SK-N-SH treated with all-trans-retinoic acid at 6 μM for 48 hours (cell line): ENCODE results near the gene ARMC2.

Experiments used
- ATAC-seq: fragments of 200-7000 bp; cut with Tn5 transposase; 3 replicates; pipeline ENCODE4 v1.9.1; 2020; ENCODE audit warnings: mild to moderate bottlenecking, moderate library complexity
- ARNTL ChIP-seq: fragments of 450-650 bp; formaldehyde crosslinking; IDR thresholded peaks from 2 replicates; pipeline ENCODE4 v1.5.0; 2020; ENCODE audit warnings: low read depth, mild to moderate bottlenecking, moderate library complexity, borderline replicate concordance
- BACH2 ChIP-seq: fragments of 250-450 bp; sonication (Bioruptor Pico); IDR thresholded peaks from 2 replicates; pipeline ENCODE4 v1.9.0; 2021; ENCODE audit warnings: mild to moderate bottlenecking, borderline replicate concordance
- CSDC2 ChIP-seq: fragments of 250-450 bp; sonication (Bioruptor Pico); IDR thresholded peaks from 2 replicates; pipeline ENCODE4 v1.5.0; 2020; ENCODE audit warnings: mild to moderate bottlenecking, moderate library complexity
- ESRRG ChIP-seq: fragments of 250-450 bp; sonication (Bioruptor Pico); IDR thresholded peaks from 2 replicates; pipeline ENCODE4 v1.6.1; 2021; ENCODE audit warnings: mild to moderate bottlenecking
- GLIS3 ChIP-seq: fragments of 250-450 bp; sonication (Bioruptor Pico); IDR thresholded peaks from 2 replicates; pipeline ENCODE4 v1.5.0; 2020; ENCODE audit warnings: mild to moderate bottlenecking, moderate library complexity
- ISL1 ChIP-seq: fragments of 250-450 bp; sonication (Bioruptor Pico); IDR thresholded peaks from 2 replicates; pipeline ENCODE4 v2.1.2; 2022; ENCODE audit warnings: mild to moderate bottlenecking, moderate library complexity
- OSR1 ChIP-seq: fragments of 250-450 bp; sonication (Bioruptor Pico); IDR thresholded peaks from 2 replicates; pipeline ENCODE4 v1.8.0; 2022; ENCODE audit warnings: moderate library complexity, mild to moderate bottlenecking, inconsistent platforms
- PPARA ChIP-seq: fragments of 250-450 bp; sonication (Bioruptor Pico); IDR thresholded peaks from 2 replicates; pipeline ENCODE4 v1.5.0; 2020; ENCODE audit warnings: mild to moderate bottlenecking, borderline replicate concordance
- RARB ChIP-seq: fragments of 250-450 bp; sonication (Bioruptor Pico); IDR thresholded peaks from 2 replicates; pipeline ENCODE4 v1.8.0; 2021; ENCODE audit warnings: mild to moderate bottlenecking, moderate library complexity
- SNAI2 ChIP-seq: fragments of 250-450 bp; sonication (Bioruptor Pico); IDR thresholded peaks from 2 replicates; pipeline ENCODE4 v1.5.0; 2020; ENCODE audit warnings: mild to moderate bottlenecking, moderate library complexity
- TCF4 ChIP-seq: fragments of 250-450 bp; sonication (Bioruptor Pico); IDR thresholded peaks from 2 replicates; pipeline ENCODE4 v1.8.0; 2021; ENCODE audit warnings: mild to moderate bottlenecking, moderate library complexity, borderline replicate concordance
- TOX ChIP-seq: fragments of 250-450 bp; sonication (Bioruptor Pico); IDR thresholded peaks from 2 replicates; pipeline ENCODE4 v1.8.0; 2021; ENCODE audit warnings: mild to moderate bottlenecking, moderate library complexity, borderline replicate concordance
- ZC3H10 ChIP-seq: fragments of 250-450 bp; sonication (Bioruptor Pico); IDR thresholded peaks from 2 replicates; pipeline ENCODE4 v1.5.1; 2021; ENCODE audit warnings: mild to moderate bottlenecking, moderate library complexity
- ZFP3 ChIP-seq: fragments of 250-450 bp; sonication (Bioruptor Pico); IDR thresholded peaks from 2 replicates; pipeline ENCODE4 v1.5.0; 2020; ENCODE audit warnings: mild to moderate bottlenecking, moderate library complexity
- ZFP30 ChIP-seq: fragments of 450-650 bp; formaldehyde crosslinking; IDR thresholded peaks from 2 replicates; pipeline ENCODE4 v1.5.0; 2022; ENCODE audit warnings: mild to moderate bottlenecking, moderate library complexity
- ZNF565 ChIP-seq: fragments of 450-650 bp; formaldehyde crosslinking; conservative IDR thresholded peaks from 2 replicates; pipeline ENCODE4 v1.5.0; 2020; ENCODE audit warnings: low read depth, mild to moderate bottlenecking, moderate library complexity
- ZNF70 ChIP-seq: fragments of 450-650 bp; formaldehyde crosslinking; IDR thresholded peaks from 2 replicates; pipeline ENCODE4 v1.5.0; 2020; ENCODE audit warnings: mild to moderate bottlenecking, moderate library complexity
- ZNF8 ChIP-seq: fragments of 450-650 bp; formaldehyde crosslinking; IDR thresholded peaks from 2 replicates; pipeline ENCODE4 v1.5.0; 2020; ENCODE audit warnings: mild to moderate bottlenecking, moderate library complexity
- TF ChIP-seq, protein P1 (sequence below): fragments of 250-450 bp; sonication (Bioruptor Pico); IDR thresholded peaks from 2 replicates; pipeline ENCODE4 v1.8.0; 2020; ENCODE audit warnings: mild to moderate bottlenecking, moderate library complexity, borderline replicate concordance
- TF ChIP-seq, protein P2 (sequence below): fragments of 250-450 bp; sonication (Bioruptor Pico); IDR thresholded peaks from 2 replicates; pipeline ENCODE4 v1.5.1; 2020; ENCODE audit warnings: low read depth, mild to moderate bottlenecking, moderate library complexity
- TF ChIP-seq, protein P3 (sequence below): fragments of 250-450 bp; sonication (Bioruptor Pico); IDR thresholded peaks from 2 replicates; pipeline ENCODE4 v1.5.1; 2021; ENCODE audit warnings: mild to moderate bottlenecking, moderate library complexity
- TF ChIP-seq, protein P4 (sequence below): fragments of 250-450 bp; sonication (Bioruptor Pico); IDR thresholded peaks from 2 replicates; pipeline ENCODE4 v1.5.0; 2020; ENCODE audit warnings: mild to moderate bottlenecking, moderate library complexity

Gene ARMC2

DNA sequence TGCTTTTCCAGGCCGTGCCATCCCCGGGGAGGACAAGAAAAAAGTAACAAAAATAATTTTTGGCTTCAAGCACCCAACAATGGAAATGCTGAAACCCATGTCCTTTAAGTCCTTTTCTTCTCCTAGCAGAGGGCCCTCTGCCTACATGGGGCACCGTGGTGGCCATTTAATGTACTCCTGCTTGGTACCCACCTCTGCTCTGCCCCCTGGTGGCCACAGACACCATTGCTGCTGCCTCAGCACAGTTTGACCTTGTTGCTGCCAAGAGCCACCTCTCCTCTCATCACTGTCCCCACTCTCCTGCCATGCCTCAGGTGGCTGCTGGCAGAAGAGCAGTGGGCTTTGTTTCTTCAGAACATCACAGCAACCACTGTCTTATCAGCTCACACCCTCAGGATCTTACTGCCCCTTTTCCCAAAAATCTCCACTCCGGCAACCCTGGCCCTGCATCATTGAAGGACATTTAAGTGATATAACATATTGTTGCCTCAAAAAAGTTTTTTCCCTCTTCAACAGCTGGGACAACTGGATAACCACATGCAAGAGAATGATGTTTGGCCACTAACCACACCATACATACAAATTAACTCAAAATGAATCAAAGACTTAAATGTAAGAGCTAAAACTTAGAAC is 12.9 kb upstream of the ARMC2 start:
- TF ChIP-seq GLIS3 (CRISPR knock-in tag) (no peak), ZNF8 (CRISPR knock-in tag) (no peak), ARNTL (no peak), ISL1 (CRISPR knock-in tag) (no peak), OSR1 (no peak), PPARA (CRISPR knock-in tag) (no peak), ESRRG (CRISPR knock-in tag) (no peak), ZC3H10 (CRISPR knock-in tag) (no peak), TCF4 (CRISPR knock-in tag) (no peak)
- TF ChIP-seq, protein P1, sequence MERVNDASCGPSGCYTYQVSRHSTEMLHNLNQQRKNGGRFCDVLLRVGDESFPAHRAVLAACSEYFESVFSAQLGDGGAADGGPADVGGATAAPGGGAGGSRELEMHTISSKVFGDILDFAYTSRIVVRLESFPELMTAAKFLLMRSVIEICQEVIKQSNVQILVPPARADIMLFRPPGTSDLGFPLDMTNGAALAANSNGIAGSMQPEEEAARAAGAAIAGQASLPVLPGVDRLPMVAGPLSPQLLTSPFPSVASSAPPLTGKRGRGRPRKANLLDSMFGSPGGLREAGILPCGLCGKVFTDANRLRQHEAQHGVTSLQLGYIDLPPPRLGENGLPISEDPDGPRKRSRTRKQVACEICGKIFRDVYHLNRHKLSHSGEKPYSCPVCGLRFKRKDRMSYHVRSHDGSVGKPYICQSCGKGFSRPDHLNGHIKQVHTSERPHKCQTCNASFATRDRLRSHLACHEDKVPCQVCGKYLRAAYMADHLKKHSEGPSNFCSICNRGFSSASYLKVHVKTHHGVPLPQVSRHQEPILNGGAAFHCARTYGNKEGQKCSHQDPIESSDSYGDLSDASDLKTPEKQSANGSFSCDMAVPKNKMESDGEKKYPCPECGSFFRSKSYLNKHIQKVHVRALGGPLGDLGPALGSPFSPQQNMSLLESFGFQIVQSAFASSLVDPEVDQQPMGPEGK = no peak
- TF ChIP-seq, protein P2, sequence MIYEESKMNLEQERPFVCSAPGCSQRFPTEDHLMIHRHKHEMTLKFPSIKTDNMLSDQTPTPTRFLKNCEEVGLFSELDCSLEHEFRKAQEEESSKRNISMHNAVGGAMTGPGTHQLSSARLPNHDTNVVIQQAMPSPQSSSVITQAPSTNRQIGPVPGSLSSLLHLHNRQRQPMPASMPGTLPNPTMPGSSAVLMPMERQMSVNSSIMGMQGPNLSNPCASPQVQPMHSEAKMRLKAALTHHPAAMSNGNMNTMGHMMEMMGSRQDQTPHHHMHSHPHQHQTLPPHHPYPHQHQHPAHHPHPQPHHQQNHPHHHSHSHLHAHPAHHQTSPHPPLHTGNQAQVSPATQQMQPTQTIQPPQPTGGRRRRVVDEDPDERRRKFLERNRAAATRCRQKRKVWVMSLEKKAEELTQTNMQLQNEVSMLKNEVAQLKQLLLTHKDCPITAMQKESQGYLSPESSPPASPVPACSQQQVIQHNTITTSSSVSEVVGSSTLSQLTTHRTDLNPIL = no peak
- TF ChIP-seq, protein P3, sequence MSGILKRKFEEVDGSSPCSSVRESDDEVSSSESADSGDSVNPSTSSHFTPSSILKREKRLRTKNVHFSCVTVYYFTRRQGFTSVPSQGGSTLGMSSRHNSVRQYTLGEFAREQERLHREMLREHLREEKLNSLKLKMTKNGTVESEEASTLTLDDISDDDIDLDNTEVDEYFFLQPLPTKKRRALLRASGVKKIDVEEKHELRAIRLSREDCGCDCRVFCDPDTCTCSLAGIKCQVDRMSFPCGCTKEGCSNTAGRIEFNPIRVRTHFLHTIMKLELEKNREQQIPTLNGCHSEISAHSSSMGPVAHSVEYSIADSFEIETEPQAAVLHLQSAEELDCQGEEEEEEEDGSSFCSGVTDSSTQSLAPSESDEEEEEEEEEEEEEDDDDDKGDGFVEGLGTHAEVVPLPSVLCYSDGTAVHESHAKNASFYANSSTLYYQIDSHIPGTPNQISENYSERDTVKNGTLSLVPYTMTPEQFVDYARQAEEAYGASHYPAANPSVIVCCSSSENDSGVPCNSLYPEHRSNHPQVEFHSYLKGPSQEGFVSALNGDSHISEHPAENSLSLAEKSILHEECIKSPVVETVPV (CRISPR knock-in tag) = no peak
- peak; percentile 99 for ATAC-seq

DNA sequence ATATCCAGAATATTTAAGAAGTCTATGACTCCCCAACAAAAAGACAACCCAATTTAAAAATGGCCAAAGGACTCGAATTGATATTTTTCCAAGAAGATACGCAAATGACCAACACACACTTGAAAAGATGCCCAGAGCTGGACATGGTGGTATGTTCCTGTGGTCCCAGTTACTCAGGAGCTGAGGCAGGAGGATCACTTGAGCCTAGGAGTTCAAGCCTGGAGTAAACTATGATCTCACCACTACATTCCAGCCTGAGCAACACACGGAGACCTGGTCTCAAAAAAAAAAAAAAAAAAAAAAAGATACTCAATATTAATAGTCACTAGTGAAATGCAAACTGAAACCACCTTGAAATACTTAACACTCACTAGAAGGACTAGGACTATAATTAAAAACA is 12.2 kb upstream of the ARMC2 start:
- no peak for ATAC-seq
- TF ChIP-seq ZC3H10 (CRISPR knock-in tag) (no peak), TOX (no peak), ZFP30 (CRISPR knock-in tag) (no peak), BACH2 (CRISPR knock-in tag) (no peak)
- TF ChIP-seq, protein P2 = no peak
- TF ChIP-seq, protein P3 (CRISPR knock-in tag) = no peak

DNA sequence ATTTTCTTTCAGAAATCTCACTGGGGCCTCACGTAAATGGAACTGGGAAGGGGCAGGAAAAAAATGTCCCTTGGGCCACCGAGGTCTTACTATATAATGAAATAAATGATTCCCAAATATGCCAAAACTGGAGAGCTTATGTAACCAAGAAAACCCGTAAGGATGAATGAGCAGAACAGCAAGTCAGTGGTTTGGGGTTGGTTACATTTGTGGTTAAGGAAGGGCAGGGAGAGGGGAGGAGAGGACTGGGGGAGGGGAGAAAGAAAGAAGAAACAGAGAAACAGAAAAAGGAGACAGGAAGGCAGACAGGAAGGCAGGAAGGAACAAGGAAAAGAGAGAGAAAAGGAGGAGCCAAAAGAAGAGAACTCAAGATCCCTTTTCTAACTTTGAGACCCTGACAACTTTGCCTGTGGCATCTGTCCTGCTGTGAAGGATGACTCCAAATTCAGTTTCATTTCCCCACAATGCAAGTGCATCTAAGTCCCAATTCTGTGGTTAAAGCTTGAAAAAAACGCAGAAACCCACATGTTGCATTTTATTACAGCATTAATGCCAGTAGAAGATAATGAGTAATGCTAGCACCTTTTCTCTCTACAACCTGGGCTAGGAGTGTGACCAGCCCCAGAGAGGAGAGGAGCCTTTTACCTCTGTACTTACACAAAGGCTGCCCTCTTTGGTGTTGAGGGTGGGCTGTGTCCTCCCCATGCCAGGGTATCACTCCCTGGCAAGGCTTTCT is 10.8 kb upstream of the ARMC2 start:
- no peak for ATAC-seq
- TF ChIP-seq ZFP30 (CRISPR knock-in tag) (no peak), ISL1 (CRISPR knock-in tag) (no peak), ZC3H10 (CRISPR knock-in tag) (no peak), OSR1 (no peak), SNAI2 (CRISPR knock-in tag) (no peak), ESRRG (CRISPR knock-in tag) (no peak), RARB (CRISPR knock-in tag) (no peak), ZNF70 (CRISPR knock-in tag) (no peak), TOX (no peak), ZNF565 (CRISPR knock-in tag) (no peak), ZFP3 (CRISPR knock-in tag) (no peak), PPARA (CRISPR knock-in tag) (no peak), CSDC2 (CRISPR knock-in tag) (no peak)
- TF ChIP-seq, protein P1 = no peak
- TF ChIP-seq, protein P4, sequence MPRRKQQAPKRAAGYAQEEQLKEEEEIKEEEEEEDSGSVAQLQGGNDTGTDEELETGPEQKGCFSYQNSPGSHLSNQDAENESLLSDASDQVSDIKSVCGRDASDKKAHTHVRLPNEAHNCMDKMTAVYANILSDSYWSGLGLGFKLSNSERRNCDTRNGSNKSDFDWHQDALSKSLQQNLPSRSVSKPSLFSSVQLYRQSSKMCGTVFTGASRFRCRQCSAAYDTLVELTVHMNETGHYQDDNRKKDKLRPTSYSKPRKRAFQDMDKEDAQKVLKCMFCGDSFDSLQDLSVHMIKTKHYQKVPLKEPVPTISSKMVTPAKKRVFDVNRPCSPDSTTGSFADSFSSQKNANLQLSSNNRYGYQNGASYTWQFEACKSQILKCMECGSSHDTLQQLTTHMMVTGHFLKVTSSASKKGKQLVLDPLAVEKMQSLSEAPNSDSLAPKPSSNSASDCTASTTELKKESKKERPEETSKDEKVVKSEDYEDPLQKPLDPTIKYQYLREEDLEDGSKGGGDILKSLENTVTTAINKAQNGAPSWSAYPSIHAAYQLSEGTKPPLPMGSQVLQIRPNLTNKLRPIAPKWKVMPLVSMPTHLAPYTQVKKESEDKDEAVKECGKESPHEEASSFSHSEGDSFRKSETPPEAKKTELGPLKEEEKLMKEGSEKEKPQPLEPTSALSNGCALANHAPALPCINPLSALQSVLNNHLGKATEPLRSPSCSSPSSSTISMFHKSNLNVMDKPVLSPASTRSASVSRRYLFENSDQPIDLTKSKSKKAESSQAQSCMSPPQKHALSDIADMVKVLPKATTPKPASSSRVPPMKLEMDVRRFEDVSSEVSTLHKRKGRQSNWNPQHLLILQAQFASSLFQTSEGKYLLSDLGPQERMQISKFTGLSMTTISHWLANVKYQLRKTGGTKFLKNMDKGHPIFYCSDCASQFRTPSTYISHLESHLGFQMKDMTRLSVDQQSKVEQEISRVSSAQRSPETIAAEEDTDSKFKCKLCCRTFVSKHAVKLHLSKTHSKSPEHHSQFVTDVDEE (CRISPR knock-in tag) = no peak
- TF ChIP-seq, protein P2 = no peak
